ENCODE measurements around the gene EPHB2.
A peak's percentile ranks its signal among the peaks of the same experiment; 100 is the strongest.

EPHB2 gene

DNA sequence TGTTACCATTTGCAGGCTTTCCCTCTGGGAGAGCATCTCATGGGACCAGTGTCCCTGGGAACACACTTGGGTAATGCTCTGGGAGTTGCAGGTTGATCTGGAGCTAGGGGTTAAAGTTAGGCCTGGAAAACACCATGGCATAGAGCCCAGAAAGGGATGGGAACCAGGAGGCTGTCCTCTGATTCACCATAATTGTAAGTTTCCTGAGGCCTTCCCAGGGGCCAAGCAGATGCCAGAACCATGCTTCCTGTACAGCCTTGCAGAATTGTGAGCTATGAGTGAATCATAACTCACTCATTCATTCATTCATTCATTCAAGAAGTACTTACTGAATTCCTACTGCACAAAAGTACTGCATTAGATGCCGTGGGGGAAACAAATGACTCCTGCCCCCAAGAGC, 212.0 kb downstream of the EPHB2 start:
- H3K4me2 ChIP-seq (ENCODE audit: low read depth, low read length) = no peak overlapping the region
- no peak overlapping the region for H3K9ac ChIP-seq (ENCODE audit: low read length)
- no peaks in the 10 kb centered on the region for H3K9me2 ChIP-seq (replicated peaks; ENCODE audit: insufficient read depth, low read length)
- H3K36me3 ChIP-seq (replicated peaks; ENCODE audit: insufficient read depth, low read length) = no peaks in the 10 kb centered on the region
- H3K27ac ChIP-seq (ENCODE audit: low read length) = no peak overlapping the region
- H3K4me3 ChIP-seq (ENCODE audit: low read length) = no peak overlapping the region
- H2AFZ ChIP-seq (ENCODE audit: low read length) = no peak overlapping the region
- no peaks in the 10 kb centered on the region for H4K20me1 ChIP-seq (ENCODE audit: insufficient read depth, low read length)
- peaks cover 86% of the 10 kb centered on the region for H3K27me3 ChIP-seq (replicated peaks; ENCODE audit: insufficient read depth, low read length)
- TF ChIP-seq EZH2 (optimal IDR thresholded peaks at IDR 0.05; ENCODE audit: low read depth, low read length) = no peak
- no peak for TF ChIP-seq EZH2phosphoT487 (IDR thresholded peaks at IDR 0.05; ENCODE audit: low read length)
- TF ChIP-seq, protein P1, sequence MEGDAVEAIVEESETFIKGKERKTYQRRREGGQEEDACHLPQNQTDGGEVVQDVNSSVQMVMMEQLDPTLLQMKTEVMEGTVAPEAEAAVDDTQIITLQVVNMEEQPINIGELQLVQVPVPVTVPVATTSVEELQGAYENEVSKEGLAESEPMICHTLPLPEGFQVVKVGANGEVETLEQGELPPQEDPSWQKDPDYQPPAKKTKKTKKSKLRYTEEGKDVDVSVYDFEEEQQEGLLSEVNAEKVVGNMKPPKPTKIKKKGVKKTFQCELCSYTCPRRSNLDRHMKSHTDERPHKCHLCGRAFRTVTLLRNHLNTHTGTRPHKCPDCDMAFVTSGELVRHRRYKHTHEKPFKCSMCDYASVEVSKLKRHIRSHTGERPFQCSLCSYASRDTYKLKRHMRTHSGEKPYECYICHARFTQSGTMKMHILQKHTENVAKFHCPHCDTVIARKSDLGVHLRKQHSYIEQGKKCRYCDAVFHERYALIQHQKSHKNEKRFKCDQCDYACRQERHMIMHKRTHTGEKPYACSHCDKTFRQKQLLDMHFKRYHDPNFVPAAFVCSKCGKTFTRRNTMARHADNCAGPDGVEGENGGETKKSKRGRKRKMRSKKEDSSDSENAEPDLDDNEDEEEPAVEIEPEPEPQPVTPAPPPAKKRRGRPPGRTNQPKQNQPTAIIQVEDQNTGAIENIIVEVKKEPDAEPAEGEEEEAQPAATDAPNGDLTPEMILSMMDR (IDR thresholded peaks at IDR 0.05; ENCODE audit: low read length) = no peak
- H3K79me2 ChIP-seq (ENCODE audit: low read length) = no peaks in the 10 kb centered on the region
- no peak for DNase-seq
- H3K9me3 ChIP-seq (replicated peaks; ENCODE audit: insufficient read depth, low read length) = no peaks in the 10 kb centered on the region
- H3K4me1 ChIP-seq (ENCODE audit: low read length) = no peaks in the 10 kb centered on the region
- no peaks in the 10 kb centered on the region for H3F3A ChIP-seq (ENCODE audit: insufficient read depth, low read length)

DNA sequence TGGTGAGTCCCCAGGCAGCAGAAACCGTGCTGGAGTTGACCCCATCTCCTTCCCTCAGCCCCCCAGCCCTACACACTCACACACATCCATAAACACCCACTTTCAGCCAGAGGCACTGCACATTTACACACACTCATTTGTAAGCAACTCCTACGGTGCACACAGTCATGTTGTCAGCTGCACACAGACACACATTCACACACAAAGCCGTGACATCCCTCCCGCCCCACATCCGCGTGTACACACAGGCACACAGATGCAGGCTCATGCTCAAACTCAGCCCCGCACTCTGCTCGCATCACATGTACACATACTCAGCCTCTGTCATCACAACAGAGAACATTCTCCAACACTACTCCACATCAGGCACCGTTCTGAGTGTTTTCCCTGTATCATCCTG, 214.5 kb downstream of the EPHB2 start:
- Histone ChIP-seq H3K27me3 (replicated peaks; ENCODE audit: insufficient read depth, low read length) (peaks cover 87% of the 10 kb centered on the region), H3K9me3 (replicated peaks; ENCODE audit: insufficient read depth, low read length) (no peaks in the 10 kb centered on the region), H3K79me2 (ENCODE audit: low read length) (no peaks in the 10 kb centered on the region), H3K4me1 (ENCODE audit: low read length) (no peaks in the 10 kb centered on the region), H3K4me3 (ENCODE audit: low read length) (no peak overlapping the region), H3K36me3 (replicated peaks; ENCODE audit: insufficient read depth, low read length) (no peaks in the 10 kb centered on the region), H4K20me1 (ENCODE audit: insufficient read depth, low read length) (no peaks in the 10 kb centered on the region), H3K4me2 (ENCODE audit: low read depth, low read length) (no peak overlapping the region), H3K9ac (ENCODE audit: low read length) (no peak overlapping the region), H2AFZ (ENCODE audit: low read length) (no peak overlapping the region), H3F3A (ENCODE audit: insufficient read depth, low read length) (no peaks in the 10 kb centered on the region), H3K27ac (ENCODE audit: low read length) (no peak overlapping the region), H3K9me2 (replicated peaks; ENCODE audit: insufficient read depth, low read length) (no peaks in the 10 kb centered on the region)
- TF ChIP-seq EZH2 (optimal IDR thresholded peaks at IDR 0.05; ENCODE audit: low read depth, low read length) (no peak), EZH2phosphoT487 (IDR thresholded peaks at IDR 0.05; ENCODE audit: low read length) (no peak)
- TF ChIP-seq, protein P1 (IDR thresholded peaks at IDR 0.05; ENCODE audit: low read length) = no peak
- DNase-seq = no peak

DNA sequence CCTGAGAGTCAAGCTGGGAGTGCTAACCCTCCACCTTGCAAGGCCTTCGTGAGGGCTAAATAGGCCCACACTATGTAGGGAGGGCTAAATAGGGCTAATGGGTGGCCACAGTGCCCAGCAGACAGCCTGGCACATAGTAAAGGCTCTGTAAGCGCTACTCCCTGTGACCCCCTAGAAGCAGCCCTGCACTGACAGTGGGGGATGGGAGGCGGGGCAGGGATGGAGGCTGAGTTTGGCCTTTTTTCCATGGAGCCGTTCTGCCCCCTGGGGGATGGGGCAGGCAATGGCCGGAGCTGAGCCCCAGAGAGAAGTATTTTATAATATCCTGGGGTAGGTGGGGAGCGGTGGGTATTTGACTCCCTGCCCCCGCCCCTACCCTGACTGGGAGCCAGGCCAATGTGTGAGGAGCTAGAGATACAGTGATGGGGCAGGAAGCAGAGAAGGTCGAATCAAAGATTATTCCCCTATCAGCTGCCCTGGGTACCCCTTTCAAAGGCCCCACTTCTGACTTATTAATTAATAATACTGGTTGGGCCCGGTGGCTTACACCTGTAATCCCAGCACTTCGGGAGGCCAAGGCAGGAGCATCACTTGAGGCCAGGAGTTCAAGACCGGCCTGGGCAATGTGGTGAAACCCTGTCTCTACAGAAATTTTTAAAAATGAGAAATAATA, 219.7 kb downstream of the EPHB2 start:
- Histone ChIP-seq H3K27me3 (replicated peaks; ENCODE audit: insufficient read depth, low read length) (peaks cover 98% of the 10 kb centered on the region), H3K79me2 (ENCODE audit: low read length) (no peaks in the 10 kb centered on the region), H3K4me1 (ENCODE audit: low read length) (no peaks in the 10 kb centered on the region), H3K9me3 (replicated peaks; ENCODE audit: insufficient read depth, low read length) (no peaks in the 10 kb centered on the region), H3K4me3 (ENCODE audit: low read length) (no peak overlapping the region), H3K36me3 (replicated peaks; ENCODE audit: insufficient read depth, low read length) (no peaks in the 10 kb centered on the region), H3K9me2 (replicated peaks; ENCODE audit: insufficient read depth, low read length) (no peaks in the 10 kb centered on the region), H3K4me2 (ENCODE audit: low read depth, low read length) (no peak overlapping the region), H4K20me1 (ENCODE audit: insufficient read depth, low read length) (no peaks in the 10 kb centered on the region), H3K9ac (ENCODE audit: low read length) (no peak overlapping the region), H2AFZ (ENCODE audit: low read length) (no peak overlapping the region), H3F3A (ENCODE audit: insufficient read depth, low read length) (no peaks in the 10 kb centered on the region), H3K27ac (ENCODE audit: low read length) (no peak overlapping the region)
- no peak for DNase-seq
- TF ChIP-seq, protein P1 (IDR thresholded peaks at IDR 0.05; ENCODE audit: low read length) = peak; percentile 54
- TF ChIP-seq EZH2phosphoT487 (IDR thresholded peaks at IDR 0.05; ENCODE audit: low read length) (no peak), EZH2 (optimal IDR thresholded peaks at IDR 0.05; ENCODE audit: low read depth, low read length) (no peak)

All from MM.1S (cell line).